ENCODE results near the gene PDSS2. TPM values are rescaled to one million over a fixed set of nuclear protein-coding genes. Genes with fewer than 3 reads are reported as not detected.

PDSS2 gene
- total RNA-seq, 1 experiment from 2014 or later = 17.8 TPM

DNA sequence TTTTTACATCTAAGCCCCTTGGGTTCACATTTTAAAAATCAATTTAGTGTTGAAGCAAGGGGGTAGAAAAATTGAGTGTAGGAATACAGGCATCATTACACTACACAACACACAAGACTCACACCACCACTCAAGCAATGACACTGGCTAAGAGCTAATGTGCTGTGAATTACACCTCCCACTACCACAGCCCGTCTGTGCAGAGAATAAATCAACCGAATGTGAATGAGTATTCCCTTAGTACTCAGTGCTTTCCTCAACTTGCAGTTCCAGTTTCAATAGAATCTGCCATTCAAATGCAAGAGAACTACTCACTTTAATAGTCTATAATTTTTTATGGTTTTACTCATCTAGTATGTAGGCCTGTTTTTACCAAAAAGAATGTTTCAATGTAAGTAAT is 114.4 kb downstream of the PDSS2 start:
- no peak for DNase-seq
- H4K20me1 ChIP-seq (ENCODE audit: insufficient read depth) = no peaks in the 10 kb centered on the region
- CTCF ChIA-PET = no interaction called here
- no peak overlapping the region for H3K4me2 ChIP-seq
- POLR2A ChIA-PET (ENCODE audit: unreplicated experiment) = no interaction called here
- no peaks in the 10 kb centered on the region for H3F3A ChIP-seq (ENCODE audit: insufficient read depth, low read depth)
- no peak for TF ChIP-seq EZH2 (IDR thresholded peaks at IDR 0.05; ENCODE audit: low read depth)
- TF ChIP-seq, protein P1, sequence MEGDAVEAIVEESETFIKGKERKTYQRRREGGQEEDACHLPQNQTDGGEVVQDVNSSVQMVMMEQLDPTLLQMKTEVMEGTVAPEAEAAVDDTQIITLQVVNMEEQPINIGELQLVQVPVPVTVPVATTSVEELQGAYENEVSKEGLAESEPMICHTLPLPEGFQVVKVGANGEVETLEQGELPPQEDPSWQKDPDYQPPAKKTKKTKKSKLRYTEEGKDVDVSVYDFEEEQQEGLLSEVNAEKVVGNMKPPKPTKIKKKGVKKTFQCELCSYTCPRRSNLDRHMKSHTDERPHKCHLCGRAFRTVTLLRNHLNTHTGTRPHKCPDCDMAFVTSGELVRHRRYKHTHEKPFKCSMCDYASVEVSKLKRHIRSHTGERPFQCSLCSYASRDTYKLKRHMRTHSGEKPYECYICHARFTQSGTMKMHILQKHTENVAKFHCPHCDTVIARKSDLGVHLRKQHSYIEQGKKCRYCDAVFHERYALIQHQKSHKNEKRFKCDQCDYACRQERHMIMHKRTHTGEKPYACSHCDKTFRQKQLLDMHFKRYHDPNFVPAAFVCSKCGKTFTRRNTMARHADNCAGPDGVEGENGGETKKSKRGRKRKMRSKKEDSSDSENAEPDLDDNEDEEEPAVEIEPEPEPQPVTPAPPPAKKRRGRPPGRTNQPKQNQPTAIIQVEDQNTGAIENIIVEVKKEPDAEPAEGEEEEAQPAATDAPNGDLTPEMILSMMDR (conservative IDR thresholded peaks at IDR 0.05) = no peak
- intact Hi-C loops (cut with micrococcal nuclease; ENCODE audit: unreplicated experiment) = no loop called here
- H3K4me1 ChIP-seq (replicated peaks; ENCODE audit: insufficient read depth) = no peaks in the 10 kb centered on the region
- no peak overlapping the region for H3K27ac ChIP-seq
- BruUV-seq (replicated peaks) = no TSS peak
- H3K9me2 ChIP-seq (ENCODE audit: insufficient read depth) = no peaks in the 10 kb centered on the region
- no peak overlapping the region for H3K4me3 ChIP-seq
- H3K36me3 ChIP-seq (ENCODE audit: low read depth) = no peaks in the 10 kb centered on the region
- H3K27me3 ChIP-seq (ENCODE audit: insufficient read depth, low read depth) = no peaks in the 10 kb centered on the region
- H3K79me2 ChIP-seq (ENCODE audit: low read depth) = no peaks in the 10 kb centered on the region
- no peak overlapping the region for H2AFZ ChIP-seq
- no peaks in the 10 kb centered on the region for H3K9me3 ChIP-seq (ENCODE audit: insufficient read depth, low read depth)

DNA sequence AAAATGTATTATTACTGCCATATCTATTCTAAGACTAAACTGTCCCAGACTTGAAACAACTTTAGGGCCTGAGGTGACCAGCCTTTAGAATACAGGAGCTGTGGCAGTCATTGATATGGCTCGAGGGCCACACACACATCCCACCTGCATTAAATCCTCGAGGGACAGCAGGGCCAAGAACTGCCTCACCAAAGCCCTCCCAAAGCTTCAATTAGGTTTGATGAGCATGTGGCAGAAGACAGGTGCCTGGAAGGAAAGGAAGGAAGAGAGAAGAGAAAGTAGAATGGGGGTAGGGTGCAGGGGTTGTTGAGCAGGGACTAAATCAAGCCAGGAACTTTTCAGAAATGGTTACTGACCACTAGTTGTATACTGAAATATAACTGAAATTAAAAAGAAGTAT is 115.0 kb downstream of the PDSS2 start:
- intact Hi-C loops (cut with micrococcal nuclease; ENCODE audit: unreplicated experiment) = no loop called here

DNA sequence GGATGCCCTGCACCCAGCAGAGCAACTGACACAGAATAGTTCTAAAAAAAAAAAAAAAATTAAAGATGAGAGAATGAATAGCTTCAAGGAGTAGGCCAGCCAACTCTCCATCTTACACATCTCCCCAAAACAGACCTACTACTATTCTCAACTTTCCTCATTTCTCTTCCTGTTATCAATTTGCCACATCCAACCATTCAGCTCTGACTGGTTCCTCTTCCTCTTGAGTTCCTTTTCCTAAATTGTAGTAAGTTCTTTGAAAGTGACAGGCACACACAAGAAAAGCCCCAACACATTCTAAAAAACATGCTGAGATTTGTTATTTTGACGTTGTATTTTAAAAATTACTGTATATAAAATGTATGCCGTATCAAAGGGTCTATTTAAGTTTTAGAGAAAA is 117.2 kb downstream of the PDSS2 start:
- intact Hi-C loops (cut with micrococcal nuclease; ENCODE audit: unreplicated experiment) = no loop called here
- H3K9me2 ChIP-seq (ENCODE audit: insufficient read depth) = no peaks in the 10 kb centered on the region
- ChIA-PET POLR2A (ENCODE audit: unreplicated experiment) (no interaction called here), CTCF (no interaction called here)
- DNase-seq = no peak
- no peak for TF ChIP-seq EZH2 (IDR thresholded peaks at IDR 0.05; ENCODE audit: low read depth)
- TF ChIP-seq, protein P1 (conservative IDR thresholded peaks at IDR 0.05) = no peak
- H3K4me2 ChIP-seq = no peak overlapping the region
- no peak overlapping the region for H2AFZ ChIP-seq
- no TSS peak for BruUV-seq (replicated peaks)
- H3K27me3 ChIP-seq (ENCODE audit: insufficient read depth, low read depth) = no peaks in the 10 kb centered on the region
- H3K79me2 ChIP-seq (ENCODE audit: low read depth) = no peaks in the 10 kb centered on the region
- no peaks in the 10 kb centered on the region for H3K36me3 ChIP-seq (ENCODE audit: low read depth)
- H3K27ac ChIP-seq = no peak overlapping the region
- no peaks in the 10 kb centered on the region for H3F3A ChIP-seq (ENCODE audit: insufficient read depth, low read depth)
- no peak overlapping the region for H3K4me3 ChIP-seq
- H3K4me1 ChIP-seq (replicated peaks; ENCODE audit: insufficient read depth) = no peaks in the 10 kb centered on the region
- no peaks in the 10 kb centered on the region for H4K20me1 ChIP-seq (ENCODE audit: insufficient read depth)
- H3K9me3 ChIP-seq (ENCODE audit: insufficient read depth, low read depth) = no peaks in the 10 kb centered on the region

More for the DNA sequence above, 115.0 kb downstream of the PDSS2 start:
- Histone ChIP-seq H4K20me1 (ENCODE audit: insufficient read depth) (no peaks in the 10 kb centered on the region), H3F3A (ENCODE audit: insufficient read depth, low read depth) (no peaks in the 10 kb centered on the region), H3K9me3 (ENCODE audit: insufficient read depth, low read depth) (no peaks in the 10 kb centered on the region), H3K4me3 (no peak overlapping the region), H3K27me3 (ENCODE audit: insufficient read depth, low read depth) (no peaks in the 10 kb centered on the region), H3K9me2 (ENCODE audit: insufficient read depth) (no peaks in the 10 kb centered on the region), H3K27ac (no peak overlapping the region), H3K4me1 (replicated peaks; ENCODE audit: insufficient read depth) (no peaks in the 10 kb centered on the region), H3K4me2 (no peak overlapping the region), H3K36me3 (ENCODE audit: low read depth) (no peaks in the 10 kb centered on the region), H2AFZ (no peak overlapping the region), H3K79me2 (ENCODE audit: low read depth) (no peaks in the 10 kb centered on the region)
- ChIA-PET POLR2A (ENCODE audit: unreplicated experiment) (no interaction called here), CTCF (no interaction called here)
- no TSS peak for BruUV-seq (replicated peaks)
- no peak for DNase-seq
- TF ChIP-seq, protein P1 (conservative IDR thresholded peaks at IDR 0.05) = no peak
- TF ChIP-seq EZH2 (IDR thresholded peaks at IDR 0.05; ENCODE audit: low read depth) = no peak
